IgD-negative memory B cell (primary cell): ENCODE results near the gene NAALADL2. TPM values are rescaled to one million over a fixed set of nuclear protein-coding genes. Genes with fewer than 3 reads are reported as not detected.
"Not testable (repeated sequence)": the region's sequence is repeated elsewhere in the genome, so short reads cannot be mapped to it uniquely, and the experiment has no call there.

Source experiments
- H3K27ac Mint-ChIP-seq, 3 donors: one replicate each; pipeline ENCODE4 v1.8.0; 2020 to 2022; ENCODE audit warnings: mild to moderate bottlenecking in 3 of 3, mixed read lengths in 3 of 3, moderate library complexity in 1 of 3
- H3K27me3 Mint-ChIP-seq: one replicate; pipeline ENCODE4 v1.8.0; 2021; ENCODE audit warnings: mixed read lengths
- H3K36me3 Mint-ChIP-seq: one replicate; pipeline ENCODE4 v1.8.0; 2020; ENCODE audit warnings: mild to moderate bottlenecking, mixed read lengths
- H3K4me1 Mint-ChIP-seq, 3 donors: one replicate each; pipeline ENCODE4 v1.8.0; 2020 to 2022; ENCODE audit warnings: mixed read lengths in 3 of 3, mild to moderate bottlenecking in 1 of 3
- H3K4me3 Mint-ChIP-seq, 4 donors: one replicate each; pipeline ENCODE4 v1.8.0; 2020 to 2022; ENCODE audit warnings: mild to moderate bottlenecking in 4 of 4, mixed read lengths in 4 of 4, moderate library complexity in 3 of 4
- H3K9me3 Mint-ChIP-seq, 3 donors: one replicate each; pipeline ENCODE4 v1.8.0; 2020 to 2021; ENCODE audit warnings: mixed read lengths in 3 of 3, mild to moderate bottlenecking in 1 of 3
- polyA plus RNA-seq: library from polyadenylated mRNA; unstranded; fragments of 300-500 nt; fragmentation: Illumina TruSeq; gene quantifications from one replicate; pipeline ENCODE4 v1.2.3, GENCODE V29; 2021

The NAALADL2 gene
- polyA plus RNA-seq, 1 donor from 2014 or later, result not detected

GRCh38 chr3:175748087-175748730, 889.1 kb downstream of the NAALADL2 start:
- Mint-ChIP-seq H3K9me3 (peaks cover 0 to 6% (median 3%) of the 10 kb centered on the region in 3 donors), H3K27me3 (no peaks in the 10 kb centered on the region), H3K36me3 (no peaks in the 10 kb centered on the region), H3K27ac (no peak overlapping the region), H3K4me3 (no peak overlapping the region), H3K4me1 (no peaks in the 10 kb centered on the region)

- Mint-ChIP-seq H3K27ac (no peak overlapping the region), H3K4me1 (no peaks in the 10 kb centered on the region), H3K9me3 (no peaks in the 10 kb centered on the region), H3K27me3 (no peaks in the 10 kb centered on the region), H3K4me3 (no peak overlapping the region), H3K36me3 (no peaks in the 10 kb centered on the region)
Observed at GRCh38 chr3:175749981-175750380, 890.8 kb downstream of the NAALADL2 start.

GRCh38 chr3:175751089-175751488, 892.0 kb downstream of the NAALADL2 start:
- no peaks in the 10 kb centered on the region for H3K36me3 Mint-ChIP-seq
- H3K9me3 Mint-ChIP-seq, result no peaks in the 10 kb centered on the region
- no peak overlapping the region for H3K27ac Mint-ChIP-seq
- no peak overlapping the region for H3K4me3 Mint-ChIP-seq
- no peaks in the 10 kb centered on the region for H3K27me3 Mint-ChIP-seq
- H3K4me1 Mint-ChIP-seq, result no peaks in the 10 kb centered on the region

- Mint-ChIP-seq H3K4me1 (peaks cover 0 to 3% (median 0%) of the 10 kb centered on the region in 3 donors), H3K9me3 (peaks cover 0 to 10% (median 4%) of the 10 kb centered on the region in 3 donors), H3K36me3 (no peaks in the 10 kb centered on the region), H3K27me3 (no peaks in the 10 kb centered on the region), H3K27ac (no peak overlapping the region), H3K4me3 (no peak overlapping the region)
Observed at GRCh38 chr3:175763948-175764347, 904.8 kb downstream of the NAALADL2 start.

- Mint-ChIP-seq H3K4me1 (peaks cover 0 to 1% (median 0%) of the 10 kb centered on the region in 3 donors), H3K27ac (no peak overlapping the region), H3K4me3 (no peak overlapping the region), H3K27me3 (no peaks in the 10 kb centered on the region), H3K36me3 (no peaks in the 10 kb centered on the region), H3K9me3 (peaks cover 0 to 7% (median 4%) of the 10 kb centered on the region in 3 donors)
Observed at GRCh38 chr3:175764722-175765121, 905.6 kb downstream of the NAALADL2 start.

GRCh38 chr3:175770426-175770825, 911.3 kb downstream of the NAALADL2 start:
- no peaks in the 10 kb centered on the region for H3K4me1 Mint-ChIP-seq
- no peak overlapping the region for H3K4me3 Mint-ChIP-seq
- peaks cover 0 to 3% (median 2%) of the 10 kb centered on the region in 3 donors for H3K9me3 Mint-ChIP-seq
- H3K36me3 Mint-ChIP-seq, result no peaks in the 10 kb centered on the region
- no peaks in the 10 kb centered on the region for H3K27me3 Mint-ChIP-seq
- H3K27ac Mint-ChIP-seq, result no peak overlapping the region

- no peaks in the 10 kb centered on the region for H3K27me3 Mint-ChIP-seq
- no peaks in the 10 kb centered on the region for H3K36me3 Mint-ChIP-seq
- H3K4me1 Mint-ChIP-seq, result no peaks in the 10 kb centered on the region
- H3K9me3 Mint-ChIP-seq, result peaks cover 0 to 9% (median 0%) of the 10 kb centered on the region in 3 donors
- no peak overlapping the region for H3K4me3 Mint-ChIP-seq
- H3K27ac Mint-ChIP-seq, result no peak overlapping the region
Observed at GRCh38 chr3:175777495-175777894, 918.4 kb downstream of the NAALADL2 start.

- Mint-ChIP-seq H3K4me3 (no peak overlapping the region), H3K27ac (peak overlapping the region in 1 of 3 donors; percentile 3), H3K9me3 (peaks cover 0 to 9% (median 0%) of the 10 kb centered on the region in 3 donors), H3K36me3 (no peaks in the 10 kb centered on the region), H3K27me3 (no peaks in the 10 kb centered on the region), H3K4me1 (no peaks in the 10 kb centered on the region)
Observed at GRCh38 chr3:175777965-175778364, 918.8 kb downstream of the NAALADL2 start.

- no peak overlapping the region for H3K4me3 Mint-ChIP-seq
Observed at GRCh38 chr3:175778994-175779393, 919.9 kb downstream of the NAALADL2 start.

GRCh38 chr3:175787109-175787508, 928.0 kb downstream of the NAALADL2 start:
- not testable (repeated sequence) for H3K4me1 Mint-ChIP-seq, H3K36me3 Mint-ChIP-seq, H3K4me3 Mint-ChIP-seq, H3K27me3 Mint-ChIP-seq, H3K9me3 Mint-ChIP-seq, H3K27ac Mint-ChIP-seq

More at GRCh38 chr3:175778994-175779393, 919.9 kb downstream of the NAALADL2 start:
- Mint-ChIP-seq H3K36me3 (no peaks in the 10 kb centered on the region), H3K27me3 (no peaks in the 10 kb centered on the region), H3K4me1 (no peaks in the 10 kb centered on the region), H3K9me3 (peaks cover 0 to 6% (median 0%) of the 10 kb centered on the region in 3 donors), H3K27ac (no peak overlapping the region)

GRCh38 chr3:175792245-175792644, 933.1 kb downstream of the NAALADL2 start:
- Mint-ChIP-seq H3K36me3 (no peaks in the 10 kb centered on the region), H3K4me1 (no peaks in the 10 kb centered on the region), H3K9me3 (peaks cover 3 to 7% (median 4%) of the 10 kb centered on the region in 3 donors), H3K4me3 (no peak overlapping the region), H3K27me3 (no peaks in the 10 kb centered on the region), H3K27ac (no peak overlapping the region)

GRCh38 chr3:175798326-175798725, 939.2 kb downstream of the NAALADL2 start:
- Mint-ChIP-seq H3K9me3 (peaks cover 0 to 4% (median 3%) of the 10 kb centered on the region in 3 donors), H3K36me3 (no peaks in the 10 kb centered on the region), H3K27ac (no peak overlapping the region), H3K4me3 (no peak overlapping the region), H3K27me3 (no peaks in the 10 kb centered on the region), H3K4me1 (no peaks in the 10 kb centered on the region)

GRCh38 chr3:175805825-175806224, 946.7 kb downstream of the NAALADL2 start:
- Mint-ChIP-seq H3K4me1 (no peaks in the 10 kb centered on the region), H3K27ac (no peak overlapping the region), H3K9me3 (no peaks in the 10 kb centered on the region), H3K27me3 (no peaks in the 10 kb centered on the region), H3K36me3 (no peaks in the 10 kb centered on the region), H3K4me3 (no peak overlapping the region)

GRCh38 chr3:175807175-175807574, 948.0 kb downstream of the NAALADL2 start:
- Mint-ChIP-seq H3K9me3 (no peaks in the 10 kb centered on the region), H3K4me3 (no peak overlapping the region), H3K4me1 (no peaks in the 10 kb centered on the region), H3K27me3 (no peaks in the 10 kb centered on the region), H3K36me3 (peaks cover 3% of the 10 kb centered on the region), H3K27ac (no peak overlapping the region)

GRCh38 chr3:175818811-175819464, 959.8 kb downstream of the NAALADL2 start:
- Mint-ChIP-seq H3K4me1 (no peaks in the 10 kb centered on the region), H3K27ac (no peak overlapping the region), H3K9me3 (peaks cover 7 to 24% (median 9%) of the 10 kb centered on the region in 3 donors), H3K36me3 (no peaks in the 10 kb centered on the region), H3K4me3 (no peak overlapping the region), H3K27me3 (no peaks in the 10 kb centered on the region)
